DMS 273 (cell line): ENCODE measurements around the gene FCHO2.
A peak's percentile ranks its signal among the peaks of the same experiment; 100 is the strongest.
"Not testable (repeated sequence)": the region's sequence is repeated elsewhere in the genome, so short reads cannot be mapped to it uniquely, and the experiment has no call there.

Experiments
- DNase-seq: peaks from one replicate; lab custom pipeline; 2025; ENCODE audit not compliant: unreplicated experiment; lab: John Stamatoyannopoulos, UW

FCHO2 gene

GRCh38 chr5:72955768-72956323 is at the start of gene FCHO2:
FCHO2 (plus strand) TSS chr5:72956041; CDS start chr5:72956097, 56 bp downstream.
- peak; percentile 99 for DNase-seq

DNA sequence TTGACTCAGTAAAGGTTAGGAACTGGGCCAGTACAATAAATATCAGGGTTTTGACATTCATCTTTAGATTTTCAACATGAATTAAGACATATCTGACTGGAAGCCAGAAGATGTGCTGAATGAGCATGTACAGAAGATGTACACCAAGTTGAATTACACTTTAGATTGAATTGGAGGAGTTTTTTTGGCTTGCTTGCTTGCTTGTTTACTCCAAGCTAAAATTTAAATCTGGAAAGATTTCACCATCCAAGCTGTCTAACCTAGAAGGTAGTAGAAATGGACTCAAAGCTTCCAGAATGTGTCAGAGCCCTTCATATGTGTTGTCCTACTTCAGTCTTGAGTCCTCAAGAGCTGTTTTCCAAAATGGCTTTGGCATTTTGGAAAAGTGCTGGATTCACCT is 49.0 kb upstream of the FCHO2 start:
- no peak for DNase-seq

DNA sequence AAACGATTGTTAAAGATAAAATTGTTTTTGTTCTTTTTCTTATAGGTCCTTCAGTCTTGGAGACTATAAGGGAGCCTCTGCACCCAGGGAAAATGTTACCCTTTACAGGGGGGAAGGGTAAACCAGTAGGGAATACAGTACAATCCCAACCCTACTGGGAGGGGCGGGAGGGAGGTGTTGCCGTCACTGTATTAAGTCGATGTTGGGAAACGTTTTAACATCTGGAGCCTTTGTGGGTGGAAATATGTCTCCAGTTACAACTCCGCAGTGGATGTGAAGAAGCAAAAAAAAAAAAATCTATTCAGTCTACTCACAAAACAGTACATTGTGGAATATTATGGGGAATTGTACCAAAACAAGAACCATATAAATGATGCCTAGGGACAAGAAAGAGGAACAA is 47.2 kb upstream of the FCHO2 start:
- DNase-seq, result peak; percentile 24

GRCh38 chr5:72917371-72917776 is 38.5 kb upstream of the FCHO2 start:
- DNase-seq, result peak; percentile 45

- DNase-seq, result peak; percentile 59
Measured at GRCh38 chr5:72920690-72921502, 34.9 kb upstream of the FCHO2 start.

DNA sequence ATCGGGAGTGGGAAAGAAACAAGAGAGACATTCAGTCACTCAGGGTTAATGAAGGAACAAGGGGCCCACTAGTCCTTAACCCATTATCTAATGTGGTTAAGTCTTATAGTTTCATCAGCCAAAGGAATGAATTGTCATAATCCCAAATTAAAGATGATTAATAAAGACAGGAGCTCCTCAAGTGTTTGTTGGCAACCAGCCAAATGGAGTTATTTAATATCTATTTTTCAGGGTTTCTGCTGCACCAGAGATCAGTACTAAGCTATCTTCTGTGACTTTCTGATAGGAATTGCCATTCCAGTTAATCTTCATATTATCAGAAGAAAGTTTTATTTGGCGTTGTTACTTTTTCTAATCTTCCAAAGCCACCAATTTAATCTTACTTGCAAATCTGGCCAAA is 34.0 kb upstream of the FCHO2 start:
- DNase-seq, result peak; percentile 32

GRCh38 chr5:72922422-72922821 is 33.4 kb upstream of the FCHO2 start:
- no peak for DNase-seq

GRCh38 chr5:72925336-72926010 is 30.4 kb upstream of the FCHO2 start:
- DNase-seq, result no peak

- DNase-seq, result not testable (repeated sequence)
Measured at GRCh38 chr5:72932686-72933085, 23.2 kb upstream of the FCHO2 start.

DNA sequence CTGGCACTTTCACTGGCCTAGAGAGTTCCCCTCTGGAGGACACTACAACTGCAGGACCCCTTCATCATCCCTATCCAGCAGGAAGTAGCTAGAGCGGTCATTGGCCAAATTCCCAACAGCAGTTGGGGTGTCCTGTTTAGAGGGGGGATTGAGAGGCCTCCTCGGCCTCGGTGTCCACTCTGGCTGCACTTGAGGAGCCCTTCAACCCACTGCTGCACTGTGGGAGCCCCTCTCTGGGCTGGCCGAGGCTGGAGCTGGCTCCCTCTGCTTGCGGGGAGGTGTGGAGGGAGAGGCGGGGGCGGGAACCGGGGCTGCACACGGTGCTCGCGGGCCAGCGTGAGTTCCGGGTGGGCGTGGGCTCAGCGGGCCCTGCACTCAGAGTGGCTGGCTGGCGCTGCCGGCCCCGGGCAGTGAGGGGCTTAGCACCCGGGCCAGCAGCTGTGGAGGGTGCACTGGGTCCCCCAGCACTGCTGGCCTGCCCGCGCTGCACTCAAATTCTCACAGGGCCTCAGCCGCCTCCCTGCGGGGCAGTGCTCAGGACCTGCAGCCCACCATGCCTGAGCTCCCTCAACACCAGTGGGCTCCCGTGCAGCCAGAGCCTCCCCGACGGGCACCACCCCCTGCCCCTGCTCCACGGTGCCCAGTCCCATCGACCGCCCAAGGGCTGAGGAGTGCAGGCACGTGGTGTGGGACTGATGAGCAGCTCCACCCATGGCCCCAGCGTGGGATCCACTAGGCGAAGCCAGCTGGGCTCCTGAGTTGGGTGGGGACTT is 20.7 kb upstream of the FCHO2 start:
- DNase-seq, result not testable (repeated sequence)

DNA sequence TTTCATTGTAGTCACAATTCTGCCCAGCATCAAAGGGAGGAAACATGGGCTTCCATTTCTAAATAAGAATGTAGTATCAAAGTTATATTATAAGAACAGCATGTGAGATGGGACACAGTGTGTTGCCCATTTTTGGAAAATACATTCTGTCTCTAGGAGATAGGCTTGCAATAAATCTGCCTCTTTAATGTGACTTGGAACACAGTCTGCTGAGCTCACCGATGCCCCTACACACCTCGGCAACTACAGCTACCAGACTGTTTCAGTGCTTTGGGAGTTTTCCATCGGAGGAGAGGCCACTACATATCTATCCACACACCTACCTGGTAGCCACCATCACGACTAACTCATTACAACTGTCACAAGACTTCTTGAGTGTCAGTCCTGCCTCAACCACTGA is 18.9 kb upstream of the FCHO2 start:
- no peak for DNase-seq

DNA sequence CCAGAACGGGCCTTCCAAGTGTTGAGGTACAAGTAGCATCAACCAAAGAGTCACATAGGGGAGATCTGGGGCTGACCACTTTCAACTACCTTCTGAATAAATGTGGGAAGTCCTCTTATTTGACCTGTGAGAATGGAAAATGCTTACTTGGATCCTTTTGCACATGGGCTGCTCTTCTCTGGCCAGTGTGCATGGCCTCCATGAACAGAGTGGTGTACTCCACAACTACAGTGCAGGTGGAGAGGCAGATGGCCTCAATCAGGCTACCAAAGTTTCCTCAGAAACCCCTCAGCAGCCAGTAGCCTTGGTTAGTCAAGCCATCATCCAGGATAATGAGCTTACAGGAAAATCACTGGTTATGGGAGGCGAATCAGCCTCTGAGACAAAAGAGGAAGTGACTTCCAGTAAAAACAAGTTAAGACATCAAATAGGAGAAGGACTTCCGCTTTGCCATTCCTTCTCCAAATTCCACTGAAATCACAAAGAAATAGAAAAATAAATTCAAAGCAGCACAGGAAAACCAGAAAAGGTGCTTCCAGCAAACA is 18.3 kb upstream of the FCHO2 start:
- no peak for DNase-seq

DNA sequence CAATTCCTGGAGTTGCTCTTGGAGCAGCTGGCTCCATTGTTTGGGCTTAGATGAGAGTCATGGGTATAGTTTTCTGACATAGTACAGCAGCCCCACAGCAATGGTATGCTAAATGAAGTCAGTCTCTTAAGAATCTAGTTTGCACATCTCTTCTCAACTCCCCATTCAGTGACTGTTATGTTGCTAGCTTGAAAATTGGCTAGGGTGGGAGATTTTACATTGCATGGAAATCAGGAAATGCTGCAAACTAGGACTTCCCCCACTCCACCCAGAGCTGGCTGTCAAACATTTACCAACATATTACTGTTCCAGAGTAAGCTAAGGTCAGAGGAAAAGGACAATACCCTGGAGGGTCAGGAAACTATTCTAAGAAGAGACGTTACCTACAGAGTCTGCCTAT is 17.6 kb upstream of the FCHO2 start:
- DNase-seq, result no peak

DNA sequence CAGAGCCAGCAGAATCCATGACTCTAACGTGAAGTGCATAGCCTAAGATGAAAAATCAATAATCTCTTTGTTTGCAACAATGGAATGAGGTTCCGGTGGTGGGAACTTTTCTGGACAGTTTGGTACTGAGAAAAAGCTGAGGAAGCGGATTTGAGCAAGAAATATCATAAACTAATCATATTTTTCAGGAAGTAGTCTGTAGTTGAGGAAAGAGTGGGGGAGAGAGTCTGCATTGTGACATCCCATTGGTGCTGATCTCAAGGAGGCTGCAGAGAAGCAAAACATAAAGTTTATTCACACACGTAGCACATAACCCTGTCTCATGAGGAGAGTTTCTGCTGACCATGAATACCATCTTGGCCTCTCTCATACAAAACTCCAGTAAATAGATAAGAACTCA is 15.8 kb upstream of the FCHO2 start:
- DNase-seq, result no peak

DNA sequence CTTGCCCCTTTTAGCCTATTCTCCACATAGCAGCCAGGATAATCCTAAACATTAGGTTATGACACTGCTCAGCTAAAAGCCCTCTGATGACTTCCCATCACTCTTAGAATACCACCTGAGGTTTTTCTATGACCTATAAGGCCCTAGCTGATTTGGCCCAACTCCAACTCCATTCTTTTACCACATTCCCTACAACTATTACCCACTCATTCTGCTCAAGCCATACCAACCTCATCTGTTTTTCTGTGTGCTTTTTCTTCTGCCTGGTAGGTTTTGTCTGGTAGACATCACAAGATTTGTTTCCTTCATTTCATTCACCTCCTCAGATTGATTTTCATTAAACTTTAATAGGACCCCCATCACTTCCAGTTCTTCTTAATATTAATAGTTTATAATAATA is 12.5 kb upstream of the FCHO2 start:
- no peak for DNase-seq

- DNase-seq, result no peak
Measured at GRCh38 chr5:72947498-72947897, 8.3 kb upstream of the FCHO2 start.

DNA sequence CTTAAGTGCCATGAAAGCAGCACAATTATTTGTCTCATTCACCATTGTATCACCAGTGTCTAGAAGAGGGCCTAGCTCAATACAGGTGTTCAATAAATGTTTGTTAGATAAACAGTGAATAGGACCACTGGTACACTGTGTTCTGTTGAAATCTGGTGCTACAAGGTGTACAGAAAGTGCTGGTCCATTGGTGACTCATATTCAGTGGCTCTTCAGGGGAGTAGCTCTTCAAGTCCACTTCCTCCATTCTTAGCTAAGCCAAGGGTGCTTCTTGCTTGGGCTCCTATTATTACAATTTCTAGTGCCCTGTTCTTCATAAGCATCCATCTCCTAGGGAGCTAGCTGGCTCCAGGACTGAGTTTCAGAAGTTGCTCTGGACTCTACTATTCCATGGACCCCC is 6.4 kb upstream of the FCHO2 start:
- DNase-seq, result no peak

DNA sequence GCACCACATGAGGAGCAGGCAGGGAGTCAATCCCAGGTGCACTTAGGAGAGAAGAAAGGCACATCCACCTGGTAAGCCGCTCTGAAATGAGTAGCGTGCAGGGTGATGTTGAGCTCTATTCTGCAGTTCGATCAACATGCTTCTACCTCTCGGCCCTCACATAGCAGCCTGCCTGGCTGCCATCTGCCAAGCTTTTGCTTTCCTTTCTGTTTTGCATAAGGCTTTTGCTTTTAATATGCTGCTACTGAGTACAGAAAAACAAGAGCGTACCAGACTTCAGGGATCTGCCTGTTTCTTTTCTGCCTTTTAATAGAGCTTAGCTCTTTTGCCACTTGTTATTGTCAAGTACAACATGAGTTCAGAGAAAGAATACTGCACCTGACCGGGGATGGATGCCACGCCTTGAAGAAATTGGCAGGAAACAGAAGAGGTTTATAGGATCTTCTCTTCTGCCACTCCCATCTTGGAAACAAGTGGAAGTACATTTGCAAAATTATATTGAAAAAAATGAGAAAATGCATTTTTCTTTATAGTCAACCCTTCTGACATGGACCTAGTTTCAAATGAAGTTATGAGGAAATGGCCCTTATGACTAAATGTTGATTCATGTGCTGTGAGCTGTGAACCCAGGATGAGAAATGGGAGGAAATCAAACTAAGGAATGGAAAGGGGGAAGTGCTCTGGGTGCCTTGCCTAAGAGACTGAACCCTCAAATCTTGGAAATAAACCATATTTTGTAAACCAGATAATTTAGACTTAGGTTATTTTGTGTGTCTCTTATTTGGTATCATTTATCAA is 4.0 kb upstream of the FCHO2 start:
- DNase-seq, result peak; percentile 73

GRCh38 chr5:72954389-72954788 is 1.5 kb upstream of the FCHO2 start:
- no peak for DNase-seq

DNA sequence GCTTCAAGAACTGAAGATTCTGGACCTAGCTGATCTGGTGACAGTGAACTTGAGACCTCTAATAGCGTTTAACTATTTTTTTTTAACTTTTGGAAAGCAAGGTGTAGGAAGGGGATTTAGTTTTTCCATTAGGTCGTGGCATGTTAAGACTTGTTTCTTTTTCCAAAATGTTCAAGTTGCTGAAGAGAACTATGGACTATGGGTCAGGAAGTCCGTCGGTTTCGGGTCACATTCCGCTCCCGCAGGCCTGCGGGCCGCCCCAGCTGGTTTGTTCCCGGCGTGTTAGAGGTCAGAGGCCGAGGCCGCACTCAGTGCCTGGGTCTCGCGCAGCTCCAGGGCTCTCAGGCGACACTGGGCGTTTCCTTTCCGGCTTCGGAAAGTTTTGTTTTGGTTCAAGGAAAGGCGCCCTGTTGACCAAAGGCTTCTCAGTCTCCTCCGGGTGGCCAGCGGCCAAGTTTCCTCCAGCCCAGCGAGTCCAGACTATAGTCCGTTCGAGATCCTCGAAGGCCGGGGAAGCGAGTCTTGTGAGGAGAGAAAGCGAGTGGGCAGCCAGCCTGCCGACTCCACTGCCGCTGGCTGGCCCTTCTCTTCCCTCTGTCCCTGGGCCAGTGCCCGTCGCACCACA is 586 bp upstream of the FCHO2 start:
- no peak for DNase-seq
